Measurements from ENCODE around the gene PNKD.

The PNKD gene

GRCh38 chr2:218322768-218323525 lies 52.6 kb downstream of the PNKD start:
- no peaks in the 10 kb centered on the region for H3K27me3 ChIP-seq (ENCODE audit: control insufficient read depth, insufficient read depth, low read length)
- no peaks in the 10 kb centered on the region for H3K36me3 ChIP-seq (ENCODE audit: control insufficient read depth, insufficient read depth, low read length)
- H3K4me1 ChIP-seq (ENCODE audit: control insufficient read depth, insufficient read depth, low read length): peaks cover 4% of the 10 kb centered on the region
- peak overlapping the region; percentile 33 for H3K27ac ChIP-seq (ENCODE audit: low read depth, low read length)
- peak overlapping the region; percentile 24 for H3K9ac ChIP-seq (ENCODE audit: low read length)
- peak overlapping the region; percentile 77 for H3K4me3 ChIP-seq (ENCODE audit: low read length)

- no peak overlapping the region for H3K9ac ChIP-seq (ENCODE audit: low read length)
- peak overlapping the region; percentile 10 for H3K27ac ChIP-seq (ENCODE audit: low read depth, low read length)
- peaks cover 4% of the 10 kb centered on the region for H3K4me1 ChIP-seq (ENCODE audit: control insufficient read depth, insufficient read depth, low read length)
- peak overlapping the region; percentile 77 for H3K4me3 ChIP-seq (ENCODE audit: low read length)
- no peaks in the 10 kb centered on the region for H3K36me3 ChIP-seq (ENCODE audit: control insufficient read depth, insufficient read depth, low read length)
- no peaks in the 10 kb centered on the region for H3K27me3 ChIP-seq (ENCODE audit: control insufficient read depth, insufficient read depth, low read length)
Measured at GRCh38 chr2:218323526-218324472, 53.5 kb downstream of the PNKD start.

- no peaks in the 10 kb centered on the region for H3K27me3 ChIP-seq (ENCODE audit: control insufficient read depth, insufficient read depth, low read length)
- no peak overlapping the region for H3K4me3 ChIP-seq (ENCODE audit: low read length)
- H3K4me1 ChIP-seq (ENCODE audit: control insufficient read depth, insufficient read depth, low read length): peaks cover 4% of the 10 kb centered on the region
- no peaks in the 10 kb centered on the region for H3K36me3 ChIP-seq (ENCODE audit: control insufficient read depth, insufficient read depth, low read length)
- H3K27ac ChIP-seq (ENCODE audit: low read depth, low read length): no peak overlapping the region
- no peak overlapping the region for H3K9ac ChIP-seq (ENCODE audit: low read length)
Measured at GRCh38 chr2:218325566-218326160, 55.3 kb downstream of the PNKD start.

- peaks cover 4% of the 10 kb centered on the region for H3K4me1 ChIP-seq (ENCODE audit: control insufficient read depth, insufficient read depth, low read length)
- H3K36me3 ChIP-seq (ENCODE audit: control insufficient read depth, insufficient read depth, low read length): no peaks in the 10 kb centered on the region
Measured at GRCh38 chr2:218326315-218326714, 56.0 kb downstream of the PNKD start.

GRCh38 chr2:218327451-218328210 lies 57.3 kb downstream of the PNKD start:
- H3K27ac ChIP-seq (ENCODE audit: low read depth, low read length): no peak overlapping the region
- H3K4me3 ChIP-seq (ENCODE audit: low read length): no peak overlapping the region
- peaks cover 4% of the 10 kb centered on the region for H3K4me1 ChIP-seq (ENCODE audit: control insufficient read depth, insufficient read depth, low read length)
- H3K27me3 ChIP-seq (ENCODE audit: control insufficient read depth, insufficient read depth, low read length): no peaks in the 10 kb centered on the region
- no peaks in the 10 kb centered on the region for H3K36me3 ChIP-seq (ENCODE audit: control insufficient read depth, insufficient read depth, low read length)
- H3K9ac ChIP-seq (ENCODE audit: low read length): no peak overlapping the region

More at GRCh38 chr2:218326315-218326714, 56.0 kb downstream of the PNKD start:
- Histone ChIP-seq H3K4me3 (ENCODE audit: low read length) (no peak overlapping the region), H3K27me3 (ENCODE audit: control insufficient read depth, insufficient read depth, low read length) (no peaks in the 10 kb centered on the region), H3K27ac (ENCODE audit: low read depth, low read length) (no peak overlapping the region), H3K9ac (ENCODE audit: low read length) (no peak overlapping the region)

- Histone ChIP-seq H3K27me3 (ENCODE audit: control insufficient read depth, insufficient read depth, low read length) (no peaks in the 10 kb centered on the region), H3K4me3 (ENCODE audit: low read length) (no peak overlapping the region), H3K9ac (ENCODE audit: low read length) (no peak overlapping the region), H3K4me1 (ENCODE audit: control insufficient read depth, insufficient read depth, low read length) (peaks cover 4% of the 10 kb centered on the region), H3K36me3 (ENCODE audit: control insufficient read depth, insufficient read depth, low read length) (no peaks in the 10 kb centered on the region), H3K27ac (ENCODE audit: low read depth, low read length) (no peak overlapping the region)
Measured at GRCh38 chr2:218328294-218328693, 58.0 kb downstream of the PNKD start.

GRCh38 chr2:218329027-218329825 lies 58.9 kb downstream of the PNKD start:
- no peak overlapping the region for H3K4me3 ChIP-seq (ENCODE audit: low read length)
- H3K27ac ChIP-seq (ENCODE audit: low read depth, low read length): no peak overlapping the region
- no peaks in the 10 kb centered on the region for H3K27me3 ChIP-seq (ENCODE audit: control insufficient read depth, insufficient read depth, low read length)
- no peaks in the 10 kb centered on the region for H3K36me3 ChIP-seq (ENCODE audit: control insufficient read depth, insufficient read depth, low read length)
- H3K9ac ChIP-seq (ENCODE audit: low read length): no peak overlapping the region
- no peaks in the 10 kb centered on the region for H3K4me1 ChIP-seq (ENCODE audit: control insufficient read depth, insufficient read depth, low read length)

GRCh38 chr2:218329826-218330593 lies 59.7 kb downstream of the PNKD start:
- no peaks in the 10 kb centered on the region for H3K36me3 ChIP-seq (ENCODE audit: control insufficient read depth, insufficient read depth, low read length)
- no peaks in the 10 kb centered on the region for H3K27me3 ChIP-seq (ENCODE audit: control insufficient read depth, insufficient read depth, low read length)
- no peak overlapping the region for H3K4me3 ChIP-seq (ENCODE audit: low read length)
- H3K9ac ChIP-seq (ENCODE audit: low read length): no peak overlapping the region
- no peak overlapping the region for H3K27ac ChIP-seq (ENCODE audit: low read depth, low read length)
- no peaks in the 10 kb centered on the region for H3K4me1 ChIP-seq (ENCODE audit: control insufficient read depth, insufficient read depth, low read length)

GRCh38 chr2:218331745-218332144 lies 61.4 kb downstream of the PNKD start:
- no peak overlapping the region for H3K27ac ChIP-seq (ENCODE audit: low read depth, low read length)
- H3K4me3 ChIP-seq (ENCODE audit: low read length): no peak overlapping the region
- H3K9ac ChIP-seq (ENCODE audit: low read length): no peak overlapping the region
- H3K4me1 ChIP-seq (ENCODE audit: control insufficient read depth, insufficient read depth, low read length): no peaks in the 10 kb centered on the region
- no peaks in the 10 kb centered on the region for H3K27me3 ChIP-seq (ENCODE audit: control insufficient read depth, insufficient read depth, low read length)
- H3K36me3 ChIP-seq (ENCODE audit: control insufficient read depth, insufficient read depth, low read length): no peaks in the 10 kb centered on the region

GRCh38 chr2:218332288-218332687 lies 62.0 kb downstream of the PNKD start:
- Histone ChIP-seq H3K9ac (ENCODE audit: low read length) (no peak overlapping the region), H3K4me3 (ENCODE audit: low read length) (no peak overlapping the region), H3K4me1 (ENCODE audit: control insufficient read depth, insufficient read depth, low read length) (no peaks in the 10 kb centered on the region), H3K27ac (ENCODE audit: low read depth, low read length) (peak overlapping the region; percentile 32), H3K27me3 (ENCODE audit: control insufficient read depth, insufficient read depth, low read length) (no peaks in the 10 kb centered on the region), H3K36me3 (ENCODE audit: control insufficient read depth, insufficient read depth, low read length) (no peaks in the 10 kb centered on the region)
